Cortex of kidney (tissue), 1 donor: Measurements from ENCODE around the gene TSC22D4.
"Not testable (repeated sequence)": the region's sequence is repeated elsewhere in the genome, so short reads cannot be mapped to it uniquely, and the experiment has no call there.

ENCODE experiments used
- DNase-seq: peaks from one replicate; lab custom pipeline; 2025; lab: John Stamatoyannopoulos, UW

The TSC22D4 gene

GRCh38 chr7:100444311-100445278 is 34.4 kb downstream of the TSC22D4 start:
- no peak for DNase-seq

- DNase-seq, result no peak
These were observed 35.7 kb downstream of the TSC22D4 start for GRCh38 chr7:100443096-100443840.

GRCh38 chr7:100441641-100442535 is 37.1 kb downstream of the TSC22D4 start:
- no peak for DNase-seq

- DNase-seq, result not testable (repeated sequence)
These were observed 39.8 kb downstream of the TSC22D4 start for GRCh38 chr7:100439244-100439643.

GRCh38 chr7:100438731-100439130 is 40.3 kb downstream of the TSC22D4 start:
- not testable (repeated sequence) for DNase-seq

- no peak for DNase-seq
These were observed 40.8 kb downstream of the TSC22D4 start for GRCh38 chr7:100438172-100438571.

GRCh38 chr7:100437150-100438100 is 41.6 kb downstream of the TSC22D4 start:
- no peak for DNase-seq

GRCh38 chr7:100435401-100436304 is 43.4 kb downstream of the TSC22D4 start:
- no peak for DNase-seq

GRCh38 chr7:100434297-100435144 is 44.5 kb downstream of the TSC22D4 start:
- DNase-seq, result no peak

GRCh38 chr7:100433592-100434296 is 45.3 kb downstream of the TSC22D4 start:
- DNase-seq, result no peak

- DNase-seq, result no peak
These were observed 45.8 kb downstream of the TSC22D4 start for GRCh38 chr7:100433276-100433591.

GRCh38 chr7:100432621-100433275 is 46.3 kb downstream of the TSC22D4 start:
- DNase-seq, result no peak

GRCh38 chr7:100432053-100432452 is 47.0 kb downstream of the TSC22D4 start:
- no peak for DNase-seq

- DNase-seq, result no peak
These were observed 47.7 kb downstream of the TSC22D4 start for GRCh38 chr7:100431286-100431735.

GRCh38 chr7:100430493-100431285 is 48.3 kb downstream of the TSC22D4 start:
- DNase-seq, result no peak

GRCh38 chr7:100429637-100430492 is 49.1 kb downstream of the TSC22D4 start, which contains the start of gene MEPCE:
MEPCE (plus strand) TSS chr7:100429831; CDS start chr7:100430019, 188 bp downstream.
- DNase-seq, result no peak
